IMR-90 (cell line): ENCODE results near the gene IL11. TPM values are rescaled to one million over a fixed set of nuclear protein-coding genes. Genes with fewer than 3 reads are reported as not detected.
A peak's percentile ranks its signal among the peaks of the same experiment; 100 is the strongest.

Source experiments
- ATAC-seq: fragments of 200-7000 bp; cut with Tn5 transposase; 2 replicates; pipeline ENCODE4 v1.9.1; 2020; ENCODE audit warnings: low read depth, mild to moderate bottlenecking, moderate library complexity
- BruUV-seq: library from RNA; stranded (reverse); fragments of 400-500 nt; replicated peaks from 2 replicates; lab custom pipeline; 2021; lab: Mats Ljungman, UMichigan
- CTCF ChIA-PET: fragments of 300-600 bp; formaldehyde crosslinking; extraction: SDS; loops from one replicate; lab custom pipeline; 2021; ENCODE audit warnings: antibody characterized with exemption; lab: Yijun Ruan, JAX
- POLR2A ChIA-PET: fragments of 300-600 bp; sonication (Branson Sonifier 250); formaldehyde crosslinking; loops from one replicate; lab custom pipeline; 2022; ENCODE audit warnings: antibody characterized with exemption; ENCODE audit not compliant: unreplicated experiment; lab: Charles Lee
- DNase-seq: peaks from one replicate; pipeline ENCODE4 v3.0.0; 2013
- H2AFZ ChIP-seq: replicated peaks from 2 replicates; pipeline ENCODE3; 2013; ENCODE audit warnings: low read length, mild to moderate bottlenecking; ENCODE audit not compliant: poor library complexity
- H2AK5ac ChIP-seq: 2 replicates; pipeline ENCODE4 v1.6.1; 2013; ENCODE audit warnings: low read depth, low read length, inconsistent platforms
- H2AK9ac ChIP-seq: replicated peaks from 2 replicates; pipeline ENCODE3; 2013; ENCODE audit warnings: mild to moderate bottlenecking, low read depth, low read length, moderate library complexity; ENCODE audit not compliant: poor library complexity
- H2BK120ac ChIP-seq: 2 replicates; pipeline ENCODE4 v1.6.1; 2013; ENCODE audit warnings: low read depth, low read length, inconsistent platforms
- H2BK15ac ChIP-seq: 3 replicates; pipeline ENCODE4 v1.6.1; 2013; ENCODE audit warnings: low read depth, low read length, inconsistent platforms
- H2BK20ac ChIP-seq: 2 replicates; pipeline ENCODE4 v1.6.1; 2013; ENCODE audit warnings: low read depth, mild to moderate bottlenecking, inconsistent platforms, low read length, moderate library complexity
- H2BK5ac ChIP-seq: 2 replicates; pipeline ENCODE4 v1.6.1; 2013; ENCODE audit warnings: mild to moderate bottlenecking, low read depth, low read length, inconsistent platforms; ENCODE audit not compliant: poor library complexity, severe bottlenecking
- H3K14ac ChIP-seq: replicated peaks from 2 replicates; pipeline ENCODE4 v1.6.1; 2013; ENCODE audit warnings: low read depth, low read length, inconsistent platforms
- H3K18ac ChIP-seq: 2 replicates; pipeline ENCODE4 v1.6.1; 2013; ENCODE audit warnings: low read depth, low read length, control low read depth
- H3K23ac ChIP-seq: 2 replicates; pipeline ENCODE4 v1.6.1; 2013; ENCODE audit warnings: low read depth, low read length, inconsistent platforms
- H3K27ac ChIP-seq: 2 replicates; pipeline ENCODE4 v1.5.1; 2013; ENCODE audit warnings: mild to moderate bottlenecking, control low read depth, low read length; ENCODE audit not compliant: insufficient read depth
- H3K27me3 ChIP-seq: 2 replicates; pipeline ENCODE4 v1.6.1; 2013; ENCODE audit warnings: low read length; ENCODE audit not compliant: control insufficient read depth, insufficient read depth
- H3K36me3 ChIP-seq: 2 replicates; pipeline ENCODE4 v1.6.1; 2013; ENCODE audit warnings: low read length, mixed read lengths; ENCODE audit not compliant: control insufficient read depth, insufficient read depth
- H3K4ac ChIP-seq: 2 replicates; pipeline ENCODE4 v1.6.1; 2013; ENCODE audit warnings: low read depth, low read length, inconsistent platforms
- H3K4me1 ChIP-seq: 2 replicates; pipeline ENCODE4 v1.6.1; 2013; ENCODE audit warnings: low read length, mixed read lengths; ENCODE audit not compliant: control insufficient read depth, insufficient read depth
- H3K4me2 ChIP-seq: 2 replicates; pipeline ENCODE4 v1.6.1; 2013; ENCODE audit warnings: low read depth, mild to moderate bottlenecking, control low read depth, low read length, moderate library complexity
- H3K4me3 ChIP-seq: 2 replicates; pipeline ENCODE4 v1.5.1; 2013; ENCODE audit warnings: low read depth, mild to moderate bottlenecking, control low read depth, low read length, moderate library complexity; ENCODE audit not compliant: insufficient read depth
- H3K56ac ChIP-seq: 2 replicates; pipeline ENCODE4 v1.6.1; 2013; ENCODE audit warnings: low read length, inconsistent platforms; ENCODE audit not compliant: insufficient read depth; ENCODE audit errors: extremely low read depth
- H3K79me1 ChIP-seq, 2 experiments: 2 replicates each; pipeline ENCODE4 v1.6.1; 2013; ENCODE audit warnings: low read length in 2 of 2, inconsistent platforms in 1 of 2, low read depth in 1 of 2
- H3K9ac ChIP-seq: 2 replicates; pipeline ENCODE4 v1.6.1; 2013; ENCODE audit warnings: low read depth, low read length, control low read depth
- H3K9me1 ChIP-seq: 2 replicates; pipeline ENCODE4 v1.6.1; 2013; ENCODE audit warnings: low read length, inconsistent platforms; ENCODE audit not compliant: insufficient read depth
- H3K9me3 ChIP-seq: 2 replicates; pipeline ENCODE4 v1.6.1; 2013; ENCODE audit warnings: low read length; ENCODE audit not compliant: control insufficient read depth, insufficient read depth
- H4K20me1 ChIP-seq: 2 replicates; pipeline ENCODE4 v1.6.1; 2013; ENCODE audit warnings: low read length, inconsistent platforms; ENCODE audit not compliant: insufficient read depth
- H4K5ac ChIP-seq: 2 replicates; pipeline ENCODE4 v1.6.1; 2013; ENCODE audit warnings: mild to moderate bottlenecking, low read depth, low read length, control low read depth
- H4K8ac ChIP-seq, 2 experiments: 2 replicates each; pipeline ENCODE4 v1.6.1; 2013; ENCODE audit warnings: low read depth in 2 of 2, low read length in 2 of 2, control low read depth in 1 of 2, inconsistent platforms in 1 of 2
- H4K91ac ChIP-seq: 2 replicates; pipeline ENCODE4 v1.6.1; 2013; ENCODE audit warnings: low read depth, low read length, inconsistent platforms; ENCODE audit not compliant: insufficient read depth
- BHLHE40 ChIP-seq: fragments of 150-350 bp; IDR thresholded peaks from 2 replicates; pipeline ENCODE4 v1.6.1; 2016; ENCODE audit warnings: mild to moderate bottlenecking, low read depth, low read length
- CEBPB ChIP-seq: IDR thresholded peaks from 2 replicates; pipeline ENCODE4 v1.6.1; 2012; ENCODE audit warnings: low read depth, low read length, improper control_type of control experiment
- CHD1 ChIP-seq: IDR thresholded peaks from 2 replicates; pipeline ENCODE4 v1.6.1; 2012; ENCODE audit warnings: low read depth, low read length, improper control_type of control experiment
- FOS ChIP-seq: fragments of 150-350 bp; IDR thresholded peaks from 2 replicates; pipeline ENCODE4 v1.6.1; 2016; ENCODE audit warnings: low read depth, low read length
- MAFK ChIP-seq: IDR thresholded peaks from 2 replicates; pipeline ENCODE4 v1.6.1; 2012; ENCODE audit warnings: low read depth, low read length, improper control_type of control experiment
- MAZ ChIP-seq: IDR thresholded peaks from 2 replicates; pipeline ENCODE4 v1.6.1; 2012; ENCODE audit warnings: low read depth, mild to moderate bottlenecking, low read length, improper control_type of control experiment, moderate library complexity, borderline replicate concordance
- POLR2A ChIP-seq: IDR thresholded peaks from 2 replicates; pipeline ENCODE4 v1.6.1; 2012; ENCODE audit warnings: mild to moderate bottlenecking, low read depth, low read length
- RAD21 ChIP-seq: IDR thresholded peaks from 2 replicates; pipeline ENCODE4 v1.6.1; 2012; ENCODE audit warnings: low read length, improper control_type of control experiment
- RCOR1 ChIP-seq: IDR thresholded peaks from 2 replicates; pipeline ENCODE4 v1.6.1; 2012; ENCODE audit warnings: mild to moderate bottlenecking, low read length, improper control_type of control experiment; ENCODE audit not compliant: insufficient replicate concordance
- RFX5 ChIP-seq: IDR thresholded peaks from 2 replicates; pipeline ENCODE4 v1.8.0; 2012; ENCODE audit warnings: low read depth, mild to moderate bottlenecking, low read length, moderate library complexity
- SMC3 ChIP-seq: fragments of 150-350 bp; IDR thresholded peaks from 2 replicates; pipeline ENCODE4 v1.6.1; 2016; ENCODE audit warnings: low read depth, mild to moderate bottlenecking, antibody characterized with exemption, low read length, moderate library complexity
- WGBS, 2 experiments: methylation state at CpG; one replicate each; pipeline versions ENCODE4 v1.1.5 to v1.1.7; 2013; ENCODE audit warnings: missing lambda C conversion rate in 2 of 2; ENCODE audit not compliant: insufficient read length in 1 of 2; ENCODE audit errors: extremely low coverage in 2 of 2; 5-methylcytosine and 5-hydroxymethylcytosine counted together
- dilution Hi-C: fragments of 300-500 bp; cut with HindIII; formaldehyde crosslinking; loops from one replicate; pipeline ENCODE4 v1.14.3; 2018; ENCODE audit warnings: low sequenced_read_pairs; ENCODE audit not compliant: unreplicated experiment
- in situ Hi-C: fragments of 300-500 bp; cut with MboI; formaldehyde crosslinking; loops from 3 replicates; pipeline ENCODE4 v1.14.3; 2019; ENCODE audit warnings: low sequenced_read_pairs, inconsistent platforms, mixed read lengths
- intact Hi-C: fragments of 100-400 bp; cut with micrococcal nuclease; formaldehyde crosslinking; loops from 2 replicates; pipeline ENCODE4 v1.10.0; 2022
- polyA plus RNA-seq, 3 experiments: library from polyadenylated mRNA; depleted of rRNA; stranded (reverse); fragments of >200 nt; gene quantifications; 2 replicates each; pipeline ENCODE4 v1.2.3, GENCODE V29; 2012; ENCODE audit warnings: low replicate concordance in 1 of 3
- total RNA-seq: library from RNA; depleted of rRNA; stranded (reverse); fragments of >200 nt; gene quantifications from 2 replicates; pipeline ENCODE4 v1.2.3, GENCODE V29; 2012
- TF ChIP-seq, protein P1 (sequence below): fragments of 150-350 bp; IDR thresholded peaks from 2 replicates; pipeline ENCODE4 v1.6.1; 2016; ENCODE audit warnings: low read depth, mild to moderate bottlenecking, low read length, moderate library complexity, borderline replicate concordance
- TF ChIP-seq, protein P2 (sequence below): conservative IDR thresholded peaks from 2 replicates; pipeline ENCODE4 v1.5.1; 2012; ENCODE audit warnings: mild to moderate bottlenecking, low read depth, low read length, improper control_type of control experiment

IL11 gene
- total and polyA plus RNA-seq, 2 of the 4 experiments (the other 2 are of a cell fraction) = 14.3 to 33.6 TPM

DNA sequence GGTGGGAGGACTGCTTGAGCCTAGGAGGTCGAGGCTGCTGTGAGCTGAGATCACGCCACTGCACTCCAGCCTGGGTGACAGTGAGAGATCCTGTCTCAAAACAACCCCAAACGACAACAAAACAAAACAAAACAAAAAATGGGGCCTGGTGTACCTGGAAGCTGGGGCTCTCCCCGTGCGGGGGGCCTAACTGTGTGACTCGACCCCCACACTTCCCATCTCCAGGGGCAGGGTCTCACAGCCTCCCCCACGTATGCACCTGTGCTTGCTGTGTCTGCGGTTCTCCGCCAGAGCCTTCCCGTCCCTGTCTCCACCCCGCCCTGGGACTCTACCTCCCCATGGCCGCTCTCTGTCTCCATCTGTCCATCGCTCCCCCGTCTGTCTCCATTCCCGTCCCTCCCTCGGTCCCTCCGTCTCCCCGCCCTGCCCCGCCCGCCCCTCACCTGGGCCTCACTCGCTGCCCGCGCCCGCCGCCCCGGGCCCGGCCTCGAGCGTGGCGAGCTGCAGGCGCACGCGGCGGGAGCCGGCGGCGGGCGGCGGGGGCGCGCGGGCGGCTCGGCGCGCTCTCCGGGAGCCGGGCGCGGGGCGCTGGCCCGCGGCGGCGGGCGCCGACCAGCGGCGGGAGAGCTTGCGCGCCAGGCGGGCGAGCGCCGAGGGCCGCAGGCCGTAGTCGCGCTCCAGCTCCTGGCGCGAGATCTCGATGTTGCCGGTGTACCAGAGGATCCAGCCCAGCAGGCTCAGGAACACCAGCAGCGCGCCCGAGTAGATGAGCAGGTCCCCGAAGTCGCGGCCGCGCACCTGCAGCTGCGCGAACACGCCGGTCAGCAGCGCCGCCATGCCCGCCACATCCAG, 13.2 kb upstream of the IL11 start:
- peak; percentile 43 for ATAC-seq
- TF ChIP-seq FOS (no peak), MAZ (no peak), MAFK (no peak), RFX5 (no peak), RCOR1 (no peak), CHD1 (no peak), BHLHE40 (no peak), RAD21 (peak; percentile 51), CEBPB (no peak), POLR2A (0 out of 2 replicates have a peak, but pooled peaks have one; percentile 24), SMC3 (peak; percentile 37)
- TF ChIP-seq, protein P1, sequence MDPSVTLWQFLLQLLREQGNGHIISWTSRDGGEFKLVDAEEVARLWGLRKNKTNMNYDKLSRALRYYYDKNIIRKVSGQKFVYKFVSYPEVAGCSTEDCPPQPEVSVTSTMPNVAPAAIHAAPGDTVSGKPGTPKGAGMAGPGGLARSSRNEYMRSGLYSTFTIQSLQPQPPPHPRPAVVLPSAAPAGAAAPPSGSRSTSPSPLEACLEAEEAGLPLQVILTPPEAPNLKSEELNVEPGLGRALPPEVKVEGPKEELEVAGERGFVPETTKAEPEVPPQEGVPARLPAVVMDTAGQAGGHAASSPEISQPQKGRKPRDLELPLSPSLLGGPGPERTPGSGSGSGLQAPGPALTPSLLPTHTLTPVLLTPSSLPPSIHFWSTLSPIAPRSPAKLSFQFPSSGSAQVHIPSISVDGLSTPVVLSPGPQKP = no peak
- TF ChIP-seq, protein P2, sequence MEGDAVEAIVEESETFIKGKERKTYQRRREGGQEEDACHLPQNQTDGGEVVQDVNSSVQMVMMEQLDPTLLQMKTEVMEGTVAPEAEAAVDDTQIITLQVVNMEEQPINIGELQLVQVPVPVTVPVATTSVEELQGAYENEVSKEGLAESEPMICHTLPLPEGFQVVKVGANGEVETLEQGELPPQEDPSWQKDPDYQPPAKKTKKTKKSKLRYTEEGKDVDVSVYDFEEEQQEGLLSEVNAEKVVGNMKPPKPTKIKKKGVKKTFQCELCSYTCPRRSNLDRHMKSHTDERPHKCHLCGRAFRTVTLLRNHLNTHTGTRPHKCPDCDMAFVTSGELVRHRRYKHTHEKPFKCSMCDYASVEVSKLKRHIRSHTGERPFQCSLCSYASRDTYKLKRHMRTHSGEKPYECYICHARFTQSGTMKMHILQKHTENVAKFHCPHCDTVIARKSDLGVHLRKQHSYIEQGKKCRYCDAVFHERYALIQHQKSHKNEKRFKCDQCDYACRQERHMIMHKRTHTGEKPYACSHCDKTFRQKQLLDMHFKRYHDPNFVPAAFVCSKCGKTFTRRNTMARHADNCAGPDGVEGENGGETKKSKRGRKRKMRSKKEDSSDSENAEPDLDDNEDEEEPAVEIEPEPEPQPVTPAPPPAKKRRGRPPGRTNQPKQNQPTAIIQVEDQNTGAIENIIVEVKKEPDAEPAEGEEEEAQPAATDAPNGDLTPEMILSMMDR = peak; percentile 54

More for the DNA sequence above, 13.2 kb upstream of the IL11 start:
- DNase-seq = peak; percentile 70
- POLR2A ChIA-PET = interaction anchor here (0.5 to 0.9 kb wide), 3 partner anchors 14 to 242 kb away, joined by 4 to 11 read pairs (median 4); no protein-coding TSS in a partner anchor
- Histone ChIP-seq H3K27ac (peak overlapping the region; percentile 84), H3K9ac (peak overlapping the region; percentile 86), H3K4me2 (peak overlapping the region; percentile 93), H3K4ac (peak overlapping the region; percentile 44), H3K27me3 (no peaks in the 10 kb centered on the region), H3K4me1 (peaks cover 26% of the 10 kb centered on the region), H3K18ac (peak overlapping the region; percentile 54; the same call in 1 of the 2 replicates), H3K79me1 (peaks cover 14 to 31% of the 10 kb centered on the region in 2 experiments; a peak in 3 of 4 replicates), H2BK20ac (no peak overlapping the region), H2AK9ac (peak overlapping the region; percentile 29), H2AFZ (peak overlapping the region; percentile 90), H4K5ac (peak overlapping the region; percentile 81; the same call in 1 of the 2 replicates), H2AK5ac (peak overlapping the region; percentile 49), H3K9me3 (no peaks in the 10 kb centered on the region), H4K20me1 (peaks cover 28% of the 10 kb centered on the region), H3K9me1 (peaks cover 7% of the 10 kb centered on the region), H3K23ac (peak overlapping the region; percentile 70; the same call in 1 of the 2 replicates), H3K14ac (0 out of 2 replicates have a peak overlapping the region, but pooled peaks have one; percentile 22), H4K91ac (peak overlapping the region; percentile 60; the same call in 1 of the 2 replicates), H2BK15ac (peak overlapping the region; percentile 9; the same call in 1 of the 3 replicates), H2BK120ac (peak overlapping the region; percentile 36), H3K56ac (no peak overlapping the region), H4K8ac (peak overlapping the region; percentile 79 to 88), H2BK5ac (peak overlapping the region; percentile 69), H3K4me3 (peak overlapping the region; percentile 54), H3K36me3 (peaks cover 21% of the 10 kb centered on the region)
- dilution Hi-C loops = no loop called here
- CTCF ChIA-PET = interaction anchor here (0.6 to 1.2 kb wide), 5 partner anchors 44 to 242 kb away, joined by 3 to 7 read pairs (median 4); partner anchors contain the start of gene KMT5C
- in situ Hi-C loops = loop anchor here (10.0 kb wide), 1 partner anchor 89 kb away; no protein-coding TSS in a partner anchor
- no TSS peak for BruUV-seq
- 3% methylated on average over 51 of the region's 88 CpGs; no CpG with 5 or more reads in 1 of the 2 experiments for WGBS, 2 experiments
- intact Hi-C loops = no loop called here
